HCEC 1CT (cell line): ENCODE measurements around the gene MASP1.
"Not testable (repeated sequence)": the region's sequence is repeated elsewhere in the genome, so short reads cannot be mapped to it uniquely, and the experiment has no call there.

Source experiments
- DNase-seq: peaks from one replicate; pipeline ENCODE4 v3.0.0-alpha.2; 2017

The MASP1 gene

DNA sequence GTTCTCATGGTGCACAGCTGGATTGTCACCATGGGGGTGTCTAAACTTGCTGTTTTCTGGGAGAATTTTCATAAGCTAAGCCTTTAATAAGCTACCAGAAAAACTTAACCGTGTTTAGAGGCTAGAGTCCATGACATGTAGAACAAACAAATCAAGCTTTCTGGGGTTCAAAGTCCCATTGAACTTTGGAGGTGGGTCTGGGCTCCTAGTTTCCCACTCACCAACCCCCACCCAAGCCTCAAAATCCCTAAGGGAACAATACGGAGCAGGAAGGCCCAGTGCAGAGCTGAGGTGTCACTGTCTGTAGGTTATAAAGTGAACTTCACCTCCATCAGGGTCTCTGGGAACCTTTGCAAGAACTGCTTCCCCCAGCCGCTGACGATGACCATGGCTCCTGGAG, 68.7 kb downstream of the MASP1 start:
- DNase-seq = no peak

GRCh38 chr3:187215460-187215859, 76.1 kb downstream of the MASP1 start:
- no peak for DNase-seq

DNA sequence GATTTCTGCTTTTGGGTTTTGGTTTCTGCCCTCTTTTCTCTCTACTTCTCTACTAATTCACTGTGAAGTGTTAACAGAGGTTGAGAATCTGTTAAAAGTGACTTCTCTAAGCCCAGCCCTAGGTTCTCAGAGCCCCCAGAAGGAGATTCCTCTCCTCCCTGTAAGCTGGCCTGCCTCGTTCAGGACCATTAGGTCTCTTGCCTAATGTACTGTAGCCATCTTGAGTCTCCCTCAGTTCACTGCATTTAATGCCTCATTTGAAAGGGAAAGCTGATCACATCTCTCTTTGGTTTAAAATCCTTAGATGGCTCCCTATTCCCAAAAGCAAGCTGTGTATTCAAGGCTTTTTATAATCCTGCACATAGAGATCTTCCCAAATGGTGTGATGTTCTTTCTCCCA, 77.9 kb downstream of the MASP1 start:
- DNase-seq = no peak

DNA sequence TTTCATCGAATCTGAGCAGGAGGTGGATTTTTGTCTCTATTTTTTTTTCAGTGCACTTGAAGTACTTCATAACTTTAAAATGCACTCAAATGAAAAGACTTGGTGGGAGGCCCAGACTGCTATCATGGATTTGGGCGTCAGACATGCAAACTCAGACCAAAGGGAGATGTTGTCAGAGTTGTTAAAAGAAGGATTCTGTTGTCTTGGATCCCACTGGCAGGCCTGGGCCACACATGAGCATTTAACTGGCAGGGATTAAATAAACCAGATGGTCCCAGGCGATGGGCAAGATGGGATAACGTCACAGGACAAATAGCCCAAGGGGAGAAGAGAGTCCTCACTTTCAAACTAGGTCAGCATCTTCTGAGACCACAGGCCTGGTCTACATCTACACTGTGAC, 78.8 kb downstream of the MASP1 start:
- no peak for DNase-seq

DNA sequence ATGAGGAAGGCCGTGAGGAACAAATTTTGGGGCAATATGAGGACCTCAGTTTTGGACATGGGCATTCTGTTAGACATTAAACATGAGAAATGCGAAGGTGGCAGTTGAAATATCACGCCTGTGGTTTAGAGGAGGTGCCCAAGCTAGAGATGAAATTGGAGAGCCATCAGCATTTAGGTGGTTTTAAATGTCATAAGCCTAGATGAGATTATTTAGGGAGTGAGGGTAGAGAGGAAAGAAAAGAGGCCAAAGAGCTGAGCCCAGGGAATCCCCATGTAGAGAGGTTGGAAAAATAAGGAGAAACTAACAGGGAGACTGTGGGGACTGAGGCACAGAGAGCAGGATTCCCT, 79.4 kb downstream of the MASP1 start:
- DNase-seq = no peak

DNA sequence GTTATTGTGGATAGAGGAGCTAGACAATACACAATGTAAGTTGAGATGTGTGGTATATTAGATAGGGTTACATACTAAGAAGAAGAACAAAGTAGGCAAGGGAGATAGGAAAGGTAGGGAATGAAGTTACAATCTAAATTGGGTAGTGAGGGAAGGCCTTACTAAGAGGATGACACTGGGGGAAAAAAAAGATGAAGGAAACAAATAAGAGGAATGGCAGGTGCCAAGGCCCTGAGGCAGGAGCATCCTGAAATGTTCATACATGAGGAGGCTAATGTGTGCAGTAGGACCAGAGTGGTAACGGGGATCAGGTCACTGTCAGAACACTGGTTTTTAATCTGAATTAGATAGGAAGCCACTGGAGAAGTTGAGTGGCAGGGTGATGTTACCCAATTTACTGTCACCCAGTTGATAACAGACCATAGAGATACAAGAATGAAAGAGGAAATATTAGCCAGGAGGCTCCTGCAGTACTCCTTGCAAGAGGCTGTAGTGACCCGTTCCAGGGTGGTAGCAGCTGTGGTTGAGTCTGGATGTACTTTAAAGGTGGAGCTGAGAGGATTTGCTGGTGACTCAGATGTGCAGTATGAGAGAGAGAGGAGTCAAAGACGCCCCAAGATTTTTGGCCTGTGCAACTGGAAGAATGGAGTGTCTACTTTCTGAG, 79.9 kb downstream of the MASP1 start:
- peak; percentile 56 for DNase-seq

- no peak for DNase-seq
These were observed 80.8 kb downstream of the MASP1 start for GRCh38 chr3:187210545-187211327.

DNA sequence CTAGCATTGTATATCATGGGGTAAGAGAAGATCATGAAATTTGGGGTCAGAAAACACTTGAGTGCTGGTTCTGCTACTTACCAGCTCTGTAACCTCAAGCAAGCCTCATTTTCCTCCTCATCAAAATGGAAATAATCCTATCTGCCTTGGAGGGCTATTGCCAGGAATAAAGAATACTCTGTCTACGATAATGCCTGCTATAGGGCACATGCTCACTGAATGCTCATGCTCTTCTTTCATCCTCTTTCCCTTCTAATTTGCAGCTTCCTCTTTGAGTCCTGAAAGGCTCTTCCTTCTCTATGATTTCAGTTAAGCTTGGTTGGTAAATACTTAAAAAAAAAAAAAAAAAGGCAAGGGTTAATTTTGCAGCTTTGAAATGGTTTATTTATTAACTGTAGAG, 81.4 kb downstream of the MASP1 start:
- DNase-seq = no peak

DNA sequence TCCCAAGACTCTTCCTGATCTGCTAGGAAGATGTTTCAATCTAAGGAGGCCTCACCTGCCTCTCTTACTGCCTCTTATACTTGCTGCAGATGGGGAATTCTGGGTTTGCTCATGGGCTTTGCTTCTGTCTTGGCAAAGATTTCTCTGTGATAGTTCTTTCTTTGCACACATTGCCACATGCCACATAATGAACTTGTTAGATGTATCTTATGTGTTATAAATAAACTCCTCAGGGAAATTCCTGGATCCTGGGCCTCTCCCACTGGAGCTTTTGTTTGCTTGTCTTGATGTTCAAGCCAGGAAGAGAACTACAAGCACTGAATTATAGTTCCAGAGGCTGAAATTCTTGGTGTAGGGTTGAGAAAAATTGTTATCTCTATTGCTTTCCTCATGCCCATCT, 82.0 kb downstream of the MASP1 start:
- no peak for DNase-seq

- no peak for DNase-seq
These were observed 83.4 kb downstream of the MASP1 start for GRCh38 chr3:187208159-187208558.

DNA sequence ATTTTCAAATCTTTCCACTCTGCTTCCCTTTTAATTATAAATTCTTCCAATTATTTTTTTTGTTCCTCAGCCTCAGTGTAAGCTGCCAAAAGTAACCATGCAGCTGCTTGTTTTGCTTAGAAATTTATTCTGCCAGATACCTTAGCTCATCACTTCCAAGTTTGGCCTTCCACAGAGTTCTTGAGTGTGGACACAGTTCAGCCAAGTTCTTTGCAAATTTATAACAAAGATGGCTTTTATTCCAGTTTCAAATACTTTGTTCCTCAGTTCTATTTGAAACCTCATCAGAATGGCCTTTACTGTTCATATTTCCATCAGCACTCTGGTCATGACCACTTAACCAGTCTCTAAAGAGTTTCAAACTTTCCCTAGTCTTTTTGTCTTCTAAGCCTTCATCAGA, 83.9 kb downstream of the MASP1 start:
- no peak for DNase-seq

DNA sequence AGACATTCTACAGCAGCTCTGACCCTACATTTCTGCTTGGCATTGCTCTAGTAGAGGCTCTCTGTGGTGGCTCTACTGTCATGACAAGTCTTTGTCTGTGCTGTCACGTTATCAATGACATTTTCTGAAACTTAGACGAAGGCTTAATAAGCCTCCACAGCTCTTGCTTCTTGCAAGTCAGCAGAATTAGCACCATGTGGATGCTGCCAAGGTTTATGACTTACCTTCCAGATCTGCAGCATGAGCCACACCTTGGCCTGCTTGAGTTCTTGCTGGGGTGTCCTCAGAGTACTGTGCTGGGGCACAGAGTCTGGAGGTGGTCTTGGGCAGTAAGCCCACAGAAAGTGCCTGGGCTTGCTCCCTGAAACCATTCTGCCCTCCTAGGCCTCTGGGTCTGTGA, 84.5 kb downstream of the MASP1 start:
- DNase-seq = no peak

DNA sequence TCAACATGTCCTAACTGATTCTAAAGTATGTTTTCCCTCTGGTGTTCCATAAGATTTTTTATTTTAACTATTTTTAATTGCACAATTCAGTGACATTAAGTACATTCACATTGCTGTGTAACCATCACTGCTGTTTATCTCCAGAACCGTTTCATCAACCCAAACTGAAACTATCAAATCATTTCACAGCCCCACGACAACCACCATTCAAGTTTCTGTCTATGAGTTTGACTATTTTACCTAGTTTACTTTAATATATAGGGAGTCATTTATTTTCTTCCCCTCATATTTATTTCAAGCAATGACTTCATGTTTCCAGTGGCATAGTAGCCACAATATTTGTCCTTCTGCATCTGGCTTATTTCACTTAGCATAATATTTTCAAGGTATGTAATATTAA, 85.9 kb downstream of the MASP1 start:
- DNase-seq = no peak

DNA sequence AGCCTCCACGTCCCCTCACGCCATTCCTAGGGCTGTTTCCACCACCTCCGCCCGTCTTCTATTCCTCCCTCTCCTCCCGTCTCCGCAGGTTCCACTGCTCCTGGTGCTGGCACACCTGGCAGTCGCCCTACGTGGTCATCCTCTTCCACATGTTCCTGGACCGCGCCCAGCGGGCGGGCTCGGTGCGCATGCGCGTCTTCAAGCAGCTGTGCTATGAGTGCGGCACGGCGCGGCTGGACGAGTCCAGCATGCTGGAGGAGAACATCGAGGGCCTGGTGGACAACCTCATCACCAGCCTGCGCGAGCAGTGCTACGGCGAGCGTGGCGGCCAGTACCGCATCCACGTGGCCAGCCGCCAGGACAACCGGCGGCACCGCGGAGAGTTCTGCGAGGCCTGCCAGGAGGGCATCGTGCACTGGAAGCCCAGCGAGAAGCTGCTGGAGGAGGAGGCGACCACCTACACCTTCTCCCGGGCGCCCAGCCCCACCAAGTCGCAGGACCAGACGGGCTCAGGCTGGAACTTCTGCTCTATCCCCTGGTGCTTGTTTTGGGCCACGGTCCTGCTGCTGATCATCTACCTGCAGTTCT, 92.0 kb downstream of the MASP1 start:
- not testable (repeated sequence) for DNase-seq

DNA sequence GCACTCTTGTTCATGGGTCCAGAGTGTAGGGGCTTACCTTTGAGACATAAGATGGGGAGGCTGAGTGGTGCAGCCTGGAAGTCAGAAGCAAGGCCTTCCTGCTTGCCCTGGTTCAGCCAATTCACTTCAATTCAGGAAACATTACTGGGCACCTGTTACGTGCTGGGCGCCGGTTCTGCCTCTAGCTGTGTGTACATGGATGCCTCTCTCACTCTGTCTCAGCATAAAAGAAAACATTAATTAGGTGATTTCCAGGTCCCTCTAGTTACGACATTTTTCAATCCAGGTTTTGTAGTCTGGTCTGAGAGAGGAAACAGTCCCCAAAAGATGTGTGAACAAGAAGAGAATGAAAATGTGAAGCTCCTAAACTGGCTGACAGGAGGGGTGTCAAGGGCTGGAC, 93.0 kb downstream of the MASP1 start:
- DNase-seq = no peak

DNA sequence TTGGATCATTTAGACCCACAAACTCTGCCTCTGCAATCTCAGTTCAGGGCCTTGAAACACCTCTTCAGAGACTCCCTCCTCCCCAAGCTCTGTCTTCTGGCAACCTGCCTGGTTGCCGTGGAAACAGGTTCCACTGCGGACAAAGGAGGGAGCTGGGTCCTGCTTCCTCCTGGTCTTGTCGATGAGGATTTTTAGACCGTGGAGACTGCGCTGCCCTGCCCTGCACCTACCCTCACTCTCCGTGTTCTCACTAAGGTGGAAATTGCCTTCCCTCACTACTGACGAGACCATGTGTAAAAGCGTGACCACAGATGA, 94.2 kb downstream of the MASP1 start, which contains the start of gene RTP1:
RTP1 (plus strand) TSS at position 152 of the 315 bp plus-strand sequence; CDS start at position 182, 30 bp downstream.
- DNase-seq = no peak

DNA sequence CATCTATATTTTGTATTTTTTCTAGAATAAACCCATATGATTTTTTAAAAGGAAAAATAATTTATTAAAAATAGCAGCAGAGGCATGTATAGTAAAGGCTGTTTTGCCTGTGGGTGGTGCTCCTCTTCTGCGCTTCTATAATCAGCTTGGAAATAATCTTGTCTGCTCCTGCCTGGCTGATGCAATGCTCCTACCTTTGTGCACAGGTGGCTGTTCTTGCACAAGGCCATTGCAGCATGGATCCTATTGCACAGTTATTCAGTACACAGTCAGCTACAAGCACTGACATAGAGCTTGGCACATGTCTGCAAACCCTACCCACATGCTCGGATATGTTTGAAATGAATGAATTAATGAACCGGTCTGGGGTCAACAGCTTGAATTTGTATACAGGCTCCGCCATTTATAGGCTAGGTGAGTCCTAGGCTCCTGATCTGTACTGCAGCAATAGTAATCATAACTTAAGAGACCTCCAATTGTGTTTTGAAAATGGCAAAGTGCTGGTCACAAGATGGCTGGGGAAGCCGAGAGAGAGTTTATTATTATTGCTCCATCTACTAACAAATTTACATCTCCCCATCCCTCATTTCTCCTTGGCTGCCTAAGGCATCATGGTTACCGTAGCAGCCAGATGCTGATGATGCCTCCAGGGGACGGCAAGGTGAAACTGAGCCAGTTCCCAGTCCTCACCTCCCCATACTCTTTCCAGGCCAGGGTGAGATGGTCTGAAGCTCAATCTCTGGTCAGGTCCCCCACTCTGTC, 94.8 kb downstream of the MASP1 start:
- no peak for DNase-seq

DNA sequence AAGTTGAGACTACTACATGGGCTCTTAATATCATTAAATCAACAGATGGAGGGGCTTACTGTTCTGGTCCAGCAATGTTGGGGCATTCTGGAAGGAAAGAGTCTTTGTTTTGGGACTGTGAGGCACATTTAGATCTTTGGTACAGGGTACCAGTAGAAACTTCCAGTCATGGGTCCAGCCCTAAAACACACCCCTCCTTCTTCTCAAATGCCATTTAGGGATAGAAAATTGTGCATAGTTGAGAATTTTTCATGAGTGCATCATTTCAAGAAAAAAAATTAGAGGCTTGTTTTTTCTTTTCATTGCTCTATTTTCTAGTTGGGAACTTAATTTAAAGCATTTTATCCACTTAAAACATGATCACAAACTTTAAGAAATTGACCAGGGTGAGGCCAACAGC, 98.4 kb downstream of the MASP1 start:
- DNase-seq = no peak

DNA sequence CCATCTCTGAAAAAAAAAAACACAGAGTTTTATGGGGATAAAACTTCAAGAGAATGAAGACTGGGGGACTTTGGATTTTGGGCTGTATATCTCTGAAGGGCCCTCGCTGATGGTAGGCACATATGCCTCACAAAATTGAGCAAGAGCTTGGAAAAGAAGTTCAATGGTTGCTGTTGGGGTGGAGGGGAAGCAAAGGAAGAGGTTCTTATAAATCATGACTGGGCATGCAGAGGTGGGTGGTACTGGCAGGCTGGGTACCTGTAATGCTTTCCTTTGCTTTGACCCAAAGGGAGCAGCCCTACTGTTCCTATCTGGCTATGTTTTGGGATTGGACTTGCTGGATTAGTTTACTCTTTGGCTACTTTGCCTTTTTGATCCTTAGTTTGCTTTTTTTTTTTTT, 100.3 kb downstream of the MASP1 start:
- no peak for DNase-seq

DNA sequence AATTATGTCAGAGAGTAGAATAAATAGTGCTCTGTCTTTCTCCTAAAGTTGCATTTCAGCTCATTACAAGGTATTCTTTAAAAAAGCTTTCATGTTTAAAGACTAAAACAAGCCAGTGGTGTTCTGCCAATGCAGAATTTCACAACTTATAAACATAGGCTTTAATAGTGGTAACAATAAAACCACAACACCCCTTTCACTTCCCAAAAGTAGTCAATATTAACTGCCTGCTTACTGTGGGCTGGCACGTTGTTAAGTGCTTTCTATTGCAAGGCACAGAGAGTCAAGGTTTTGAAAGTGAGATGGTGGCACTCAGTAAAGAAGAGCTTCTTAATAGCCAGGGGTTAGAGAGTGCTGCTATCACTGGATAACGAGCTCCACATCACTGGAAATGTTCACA, 102.6 kb downstream of the MASP1 start:
- DNase-seq = no peak

DNA sequence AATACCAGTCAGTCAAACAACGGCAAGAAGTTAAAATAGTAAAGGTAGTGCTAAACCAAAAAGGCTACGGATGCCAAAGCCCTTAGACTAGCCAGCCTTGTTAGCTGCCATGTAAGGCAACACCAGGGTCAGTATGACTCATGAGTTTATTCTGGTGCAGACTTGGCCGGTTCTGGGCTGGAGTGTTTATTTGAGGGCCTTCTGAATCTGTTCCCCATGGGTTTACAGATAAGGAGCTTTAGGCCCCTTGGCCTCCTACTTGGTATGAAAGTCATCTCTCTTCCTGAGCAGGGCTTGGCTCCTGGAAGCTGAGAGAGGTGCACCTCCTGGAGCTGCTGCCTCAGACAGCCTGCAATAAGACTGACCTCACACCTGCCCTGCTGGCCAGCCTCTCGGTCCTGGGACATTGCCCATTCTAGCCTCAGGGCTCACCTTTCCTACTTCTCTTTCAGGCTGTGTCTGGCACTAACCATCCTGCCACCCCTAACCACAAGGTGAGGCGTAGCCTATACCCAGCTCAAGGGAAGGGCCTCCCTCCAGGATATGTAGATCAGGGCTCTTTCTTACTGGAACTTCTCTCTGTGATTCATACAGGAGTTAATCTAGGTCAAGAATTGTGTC, 104.6 kb downstream of the MASP1 start:
- peak; percentile 66 for DNase-seq

- DNase-seq = no peak
These were observed 105.2 kb downstream of the MASP1 start for GRCh38 chr3:187186375-187186774.

DNA sequence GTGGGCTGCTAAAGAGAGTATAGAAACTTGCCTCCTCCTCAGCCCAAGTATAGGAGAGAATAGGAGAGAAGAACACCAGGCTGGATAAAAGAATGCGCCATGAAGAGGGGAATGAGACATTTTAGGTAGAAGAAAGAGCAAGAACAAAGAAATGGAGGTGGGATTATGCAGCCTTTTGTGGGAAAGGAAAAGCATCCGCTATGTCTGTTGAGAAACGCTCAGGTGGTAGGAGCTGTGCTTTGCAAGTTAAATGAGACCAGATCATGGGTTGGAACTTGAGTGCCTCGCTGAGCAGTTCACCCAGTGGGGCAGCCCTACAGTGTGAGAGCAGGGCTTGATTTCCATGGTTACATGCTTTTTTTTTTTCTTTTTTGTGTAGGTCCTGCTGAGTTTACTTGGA, 105.8 kb downstream of the MASP1 start:
- DNase-seq = no peak
